ENCODE results near the gene EMP2. TPM values are rescaled to one million over a fixed set of nuclear protein-coding genes. Genes with fewer than 3 reads are reported as not detected.

The EMP2 gene
- total and polyA plus RNA-seq, 2 of the 4 experiments (the other 2 are of a cell fraction), result 13.8 to 18.3 TPM

- Histone ChIP-seq H3K9ac (ENCODE audit: low read depth, low read length) (no peak overlapping the region), H2AFZ (replicated peaks; ENCODE audit: low read length, poor library complexity) (no peak overlapping the region), H3K9me1 (ENCODE audit: insufficient read depth, low read length) (no peaks in the 10 kb centered on the region), H4K5ac (ENCODE audit: low read depth, low read length) (no peak overlapping the region), H3K27me3 (ENCODE audit: control insufficient read depth, insufficient read depth, low read length) (no peaks in the 10 kb centered on the region), H3K56ac (ENCODE audit: extremely low read depth, insufficient read depth, low read length) (no peak overlapping the region), H3K18ac (ENCODE audit: low read depth, low read length) (no peak overlapping the region), H2AK5ac (ENCODE audit: low read depth, low read length) (no peak overlapping the region), H3K36me3 (ENCODE audit: control insufficient read depth, insufficient read depth, low read length) (no peaks in the 10 kb centered on the region), H2BK5ac (ENCODE audit: low read depth, low read length, poor library complexity, severe bottlenecking) (no peak overlapping the region), H3K23ac (ENCODE audit: low read depth, low read length) (no peak overlapping the region), H3K4me1 (ENCODE audit: control insufficient read depth, insufficient read depth, low read length) (peaks cover 2% of the 10 kb centered on the region; the same call in 1 of the 2 replicates), H2BK20ac (ENCODE audit: low read depth, low read length) (no peak overlapping the region), H4K91ac (ENCODE audit: insufficient read depth, low read depth, low read length) (no peak overlapping the region), H3K79me1 (ENCODE audit: low read depth in 1 of 2, low read length in 2 of 2) (no peaks in the 10 kb centered on the region), H3K9me3 (ENCODE audit: control insufficient read depth, insufficient read depth, low read length) (no peaks in the 10 kb centered on the region), H2AK9ac (replicated peaks; ENCODE audit: low read depth, low read length, poor library complexity) (no peak overlapping the region), H4K20me1 (ENCODE audit: insufficient read depth, low read length) (no peaks in the 10 kb centered on the region), H4K8ac (ENCODE audit: low read depth in 2 of 2, low read length in 2 of 2) (no peak overlapping the region), H3K14ac (replicated peaks; ENCODE audit: low read depth, low read length) (no peak overlapping the region), H3K4me3 (ENCODE audit: insufficient read depth, low read depth, low read length) (no peak overlapping the region), H3K4me2 (ENCODE audit: low read depth, low read length) (no peak overlapping the region), H2BK120ac (ENCODE audit: low read depth, low read length) (no peak overlapping the region), H3K27ac (ENCODE audit: insufficient read depth, low read length) (no peak overlapping the region), H2BK15ac (ENCODE audit: low read depth, low read length) (no peak overlapping the region), H3K4ac (ENCODE audit: low read depth, low read length) (no peak overlapping the region)
- TF ChIP-seq USF2 (IDR thresholded peaks at IDR 0.05; ENCODE audit: low read depth, low read length), result no peak
- no peak for TF ChIP-seq CHD1 (IDR thresholded peaks at IDR 0.05; ENCODE audit: low read depth, low read length)
- TF ChIP-seq ELK1 (IDR thresholded peaks at IDR 0.05; ENCODE audit: borderline replicate concordance, low read depth, low read length), result no peak
- no peak for TF ChIP-seq SMC3 (IDR thresholded peaks at IDR 0.05; ENCODE audit: low read depth, low read length)
- TF ChIP-seq MAFK (IDR thresholded peaks at IDR 0.05; ENCODE audit: low read depth, low read length), result no peak
- TF ChIP-seq CEBPB (IDR thresholded peaks at IDR 0.05; ENCODE audit: low read depth, low read length), result no peak
- TF ChIP-seq RFX5 (IDR thresholded peaks at IDR 0.05; ENCODE audit: low read depth, low read length), result no peak
- CTCF ChIA-PET, result no interaction called here
- dilution Hi-C loops (cut with HindIII; ENCODE audit: low sequenced_read_pairs, unreplicated experiment) (no loop called here), intact Hi-C loops (cut with micrococcal nuclease) (no loop called here), in situ Hi-C loops (cut with MboI; ENCODE audit: low sequenced_read_pairs) (loop anchor here (5.0 to 25.0 kb wide), 2 partner anchors 213 to 1507 kb away; no protein-coding TSS in a partner anchor)
- no peak for ATAC-seq (ENCODE audit: low read depth)
- no CpG with 5 or more reads among the region's 1 CpG for WGBS, 2 experiments (ENCODE audit: extremely low coverage in 2 of 2, insufficient read length in 1 of 2)
- BruUV-seq (replicated peaks), result no TSS peak
- DNase-seq, result no peak
- POLR2A ChIA-PET (ENCODE audit: unreplicated experiment), result no interaction called here
Measured at GRCh38 chr16:10519297-10519696, 61.1 kb downstream of the EMP2 start.
